ENCODE measurements around the gene GTF2I. TPM values are rescaled to one million over a fixed set of nuclear protein-coding genes. Genes with fewer than 3 reads are reported as not detected.
A peak's percentile ranks its signal among the peaks of the same experiment; 100 is the strongest.
"Not testable (repeated sequence)": the region's sequence is repeated elsewhere in the genome, so short reads cannot be mapped to it uniquely, and the experiment has no call there.

The GTF2I gene
- total RNA-seq, 2 donors from 2014 or later = 74.3 to 107 TPM

DNA sequence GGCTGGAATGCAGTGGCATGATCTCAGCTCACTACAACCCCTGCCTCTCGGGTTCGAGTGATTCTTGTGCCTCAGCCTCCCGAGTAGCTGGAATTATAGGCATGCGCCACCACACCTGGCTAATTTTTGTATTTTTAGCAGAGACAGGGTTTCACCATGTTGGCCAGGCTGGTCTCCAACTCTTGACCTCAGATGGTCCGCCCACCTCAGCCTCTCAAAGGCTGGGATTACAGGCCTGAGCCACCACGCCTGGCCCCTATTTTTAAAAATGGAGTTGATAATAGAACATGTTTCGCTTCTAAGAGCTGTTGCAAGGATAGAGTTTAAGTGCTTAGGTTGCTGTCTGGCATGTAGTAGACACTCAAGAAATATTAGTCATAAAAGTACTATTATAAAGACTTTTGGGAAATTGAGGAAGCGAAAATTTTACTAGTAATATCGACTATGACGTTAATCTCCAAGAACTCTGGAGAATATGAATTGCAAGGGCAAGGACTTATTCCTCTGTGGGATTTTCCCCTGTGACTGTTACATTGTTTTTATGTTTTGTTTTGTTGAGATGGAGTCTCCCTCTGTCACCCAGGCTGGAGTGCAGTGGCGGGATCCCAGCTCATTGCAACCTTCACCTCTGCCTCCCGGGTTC lies 7.9 kb downstream of the GTF2I start:
- DNase-seq (ENCODE audit: low spot score) = no peak

GRCh38 chr7:74667013-74667412 lies 9.5 kb downstream of the GTF2I start:
- not testable (repeated sequence) for H3K4me3 ChIP-seq; H3K36me3 ChIP-seq; H3K9me3 ChIP-seq; DNase-seq (ENCODE audit: low spot score); H3K27me3 ChIP-seq; H3K27ac ChIP-seq
- peaks cover 0 to 32% of the 10 kb centered on the region in 2 donors for H3K4me1 ChIP-seq

More for the DNA sequence above, 7.9 kb downstream of the GTF2I start:
- peaks cover 9% of the 10 kb centered on the region for H3K36me3 ChIP-seq
- peaks cover 0 to 45% of the 10 kb centered on the region in 2 donors for H3K4me1 ChIP-seq
- H3K27me3 ChIP-seq = no peaks in the 10 kb centered on the region
- no peaks in the 10 kb centered on the region for H3K9me3 ChIP-seq
- TF ChIP-seq, protein P1, sequence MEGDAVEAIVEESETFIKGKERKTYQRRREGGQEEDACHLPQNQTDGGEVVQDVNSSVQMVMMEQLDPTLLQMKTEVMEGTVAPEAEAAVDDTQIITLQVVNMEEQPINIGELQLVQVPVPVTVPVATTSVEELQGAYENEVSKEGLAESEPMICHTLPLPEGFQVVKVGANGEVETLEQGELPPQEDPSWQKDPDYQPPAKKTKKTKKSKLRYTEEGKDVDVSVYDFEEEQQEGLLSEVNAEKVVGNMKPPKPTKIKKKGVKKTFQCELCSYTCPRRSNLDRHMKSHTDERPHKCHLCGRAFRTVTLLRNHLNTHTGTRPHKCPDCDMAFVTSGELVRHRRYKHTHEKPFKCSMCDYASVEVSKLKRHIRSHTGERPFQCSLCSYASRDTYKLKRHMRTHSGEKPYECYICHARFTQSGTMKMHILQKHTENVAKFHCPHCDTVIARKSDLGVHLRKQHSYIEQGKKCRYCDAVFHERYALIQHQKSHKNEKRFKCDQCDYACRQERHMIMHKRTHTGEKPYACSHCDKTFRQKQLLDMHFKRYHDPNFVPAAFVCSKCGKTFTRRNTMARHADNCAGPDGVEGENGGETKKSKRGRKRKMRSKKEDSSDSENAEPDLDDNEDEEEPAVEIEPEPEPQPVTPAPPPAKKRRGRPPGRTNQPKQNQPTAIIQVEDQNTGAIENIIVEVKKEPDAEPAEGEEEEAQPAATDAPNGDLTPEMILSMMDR (IDR thresholded peaks at IDR 0.05) = no peak
- H3K4me3 ChIP-seq = no peak overlapping the region
- H3K27ac ChIP-seq = no peak overlapping the region

GRCh38 chr7:74667520-74667919 lies 10.0 kb downstream of the GTF2I start:
- not testable (repeated sequence) for H3K9me3 ChIP-seq; H3K27ac ChIP-seq; DNase-seq (ENCODE audit: low spot score); H3K4me3 ChIP-seq; H3K36me3 ChIP-seq; H3K27me3 ChIP-seq
- peaks cover 0 to 36% of the 10 kb centered on the region in 2 donors for H3K4me1 ChIP-seq

- H3K4me3 ChIP-seq = no peak overlapping the region
- H3K27me3 ChIP-seq = no peaks in the 10 kb centered on the region
- no peak overlapping the region for H3K27ac ChIP-seq
- no peaks in the 10 kb centered on the region for H3K36me3 ChIP-seq
- no peaks in the 10 kb centered on the region for H3K9me3 ChIP-seq
- peaks cover 0 to 12% of the 10 kb centered on the region in 2 donors for H3K4me1 ChIP-seq
- TF ChIP-seq, protein P1 (IDR thresholded peaks at IDR 0.05) = no peak
- DNase-seq (ENCODE audit: low spot score) = no peak
These were observed 14.1 kb downstream of the GTF2I start for GRCh38 chr7:74671602-74672001.

GRCh38 chr7:74672343-74672915 lies 14.9 kb downstream of the GTF2I start:
- no peaks in the 10 kb centered on the region for H3K9me3 ChIP-seq
- peaks cover 0 to 12% of the 10 kb centered on the region in 2 donors for H3K4me1 ChIP-seq
- H3K27me3 ChIP-seq = no peaks in the 10 kb centered on the region
- H3K36me3 ChIP-seq = no peaks in the 10 kb centered on the region
- no peak overlapping the region for H3K4me3 ChIP-seq
- peak overlapping the region in 1 of 2 donors; percentile 10 for H3K27ac ChIP-seq
- DNase-seq (ENCODE audit: low spot score) = no peak
- TF ChIP-seq, protein P1 (IDR thresholded peaks at IDR 0.05) = no peak

DNA sequence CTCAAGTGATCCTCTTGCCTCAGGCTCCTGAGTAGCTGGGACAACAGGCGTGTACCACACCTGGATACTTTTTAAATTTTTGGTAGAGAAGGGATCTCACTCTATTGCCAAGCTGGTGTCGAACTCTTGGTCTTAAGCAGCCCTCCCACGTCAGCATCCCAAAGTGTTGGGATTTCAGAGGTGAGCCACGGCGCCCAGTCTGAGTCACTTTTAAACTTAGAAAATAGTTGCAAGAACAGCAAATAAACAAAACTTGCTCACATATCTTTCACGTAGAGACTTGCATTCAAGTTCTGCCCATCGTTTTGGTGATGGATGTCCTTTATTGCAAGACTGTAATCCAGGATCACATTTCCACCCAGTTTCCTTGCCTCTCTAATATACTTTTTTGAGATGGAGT lies 16.6 kb downstream of the GTF2I start:
- H3K27ac ChIP-seq = no peak overlapping the region
- H3K4me1 ChIP-seq = peaks cover 0 to 12% of the 10 kb centered on the region in 2 donors

More for the DNA sequence above, 16.6 kb downstream of the GTF2I start:
- DNase-seq (ENCODE audit: low spot score) = peak; percentile 38
- no peaks in the 10 kb centered on the region for H3K9me3 ChIP-seq
- H3K4me3 ChIP-seq = no peak overlapping the region
- H3K27me3 ChIP-seq = no peaks in the 10 kb centered on the region
- no peaks in the 10 kb centered on the region for H3K36me3 ChIP-seq
- TF ChIP-seq, protein P1 (IDR thresholded peaks at IDR 0.05) = no peak

All from right atrium auricular region (tissue), 2 donors.